ENCODE measurements around the gene LOXL4.

DNA sequence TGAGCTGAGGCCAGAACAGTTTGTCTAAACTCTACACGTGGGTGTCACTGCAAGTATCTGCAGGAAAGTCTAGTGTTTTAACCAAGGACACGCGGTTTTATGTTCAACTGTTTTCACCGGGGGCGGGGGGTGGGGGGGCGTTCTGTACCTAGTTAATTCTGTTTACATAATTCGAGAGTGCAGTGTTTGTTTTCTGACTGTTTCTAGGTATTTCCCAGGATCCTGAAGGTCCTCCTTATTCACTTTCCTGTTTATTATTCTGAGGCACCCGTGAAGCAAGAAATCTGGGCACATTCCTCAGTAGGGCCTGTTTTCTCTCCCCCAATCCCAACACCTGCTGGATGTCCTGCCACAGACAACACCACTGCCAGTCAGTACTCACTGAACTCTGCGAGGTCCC lies 7.6 kb downstream of the LOXL4 start:
- TF ChIP-seq CTCF (IDR thresholded peaks at IDR 0.05) (no peak), POLR2A (IDR thresholded peaks at IDR 0.05) (no peak)

All from Peyer's patch (tissue), 4 donors.